A673 (cell line): Measurements from ENCODE around the gene SH3BP2. TPM values are rescaled to one million over a fixed set of nuclear protein-coding genes. Genes with fewer than 3 reads are reported as not detected.

Experiments
- BruUV-seq: library from RNA; stranded (reverse); fragments of 400-500 nt; replicated peaks from 2 replicates; lab custom pipeline; 2021; lab: Mats Ljungman, UMichigan
- CTCF ChIA-PET: fragments of 300-600 bp; sonication (Branson Sonifier 250); formaldehyde crosslinking; loops from one replicate; lab custom pipeline; 2022; ENCODE audit warnings: antibody characterized with exemption; lab: Charles Lee
- POLR2A ChIA-PET: fragments of 300-600 bp; sonication (Branson Sonifier 250); formaldehyde crosslinking; loops from one replicate; lab custom pipeline; 2022; ENCODE audit warnings: antibody characterized with exemption; ENCODE audit not compliant: low non-redundant PET; lab: Charles Lee
- DNase-seq: peaks from one replicate; pipeline ENCODE4 v3.0.0-alpha.2; 2015; ENCODE audit warnings: low spot score
- H3K27ac ChIP-seq: fragments of 200-600 bp; sonication (generic); 2 replicates; pipeline ENCODE4 v1.5.1; 2016; ENCODE audit warnings: mixed run types, low read depth, mild to moderate bottlenecking, mixed read lengths, antibody characterized with exemption, low read length; ENCODE audit not compliant: poor library complexity, severe bottlenecking
- H3K27me3 ChIP-seq: fragments of 200-600 bp; sonication (generic); replicated peaks from 2 replicates; pipeline ENCODE4 v1.6.1; 2017; ENCODE audit warnings: mixed run types, low read depth, mild to moderate bottlenecking, mixed read lengths, antibody characterized with exemption, low read length; ENCODE audit not compliant: insufficient read depth, poor library complexity
- H3K36me3 ChIP-seq: fragments of 200-600 bp; sonication (generic); 2 replicates; pipeline ENCODE4 v1.6.1; 2016; ENCODE audit warnings: mixed run types, mild to moderate bottlenecking, mixed read lengths, antibody characterized with exemption, low read length; ENCODE audit not compliant: insufficient read depth, poor library complexity, severe bottlenecking
- H3K4me1 ChIP-seq: fragments of 200-600 bp; sonication (generic); 2 replicates; pipeline ENCODE4 v1.6.1; 2017; ENCODE audit warnings: mixed run types, mild to moderate bottlenecking, mixed read lengths, antibody characterized with exemption, low read length; ENCODE audit not compliant: insufficient read depth, poor library complexity, severe bottlenecking
- H3K4me3 ChIP-seq: fragments of 200-600 bp; sonication (generic); 2 replicates; pipeline ENCODE4 v1.5.1; 2016; ENCODE audit warnings: low read depth, mixed run types, mild to moderate bottlenecking, mixed read lengths, low read length; ENCODE audit not compliant: poor library complexity, severe bottlenecking
- H3K9me3 ChIP-seq: fragments of 200-600 bp; sonication (generic); 2 replicates; pipeline ENCODE4 v1.6.1; 2016; ENCODE audit warnings: mixed run types, low read depth, mild to moderate bottlenecking, mixed read lengths, antibody characterized with exemption, low read length; ENCODE audit not compliant: poor library complexity, severe bottlenecking
- CTCF ChIP-seq: fragments of 300-800, 200-600 bp; sonication (generic); conservative IDR thresholded peaks from 2 replicates; pipeline ENCODE4 v1.5.1; 2017; ENCODE audit warnings: low read depth, mild to moderate bottlenecking, antibody characterized with exemption, low read length, moderate library complexity, mixed read lengths
- EZH2 ChIP-seq: fragments of 200-600 bp; sonication (generic); IDR thresholded peaks from 2 replicates; pipeline ENCODE4 v1.6.1; 2017; ENCODE audit warnings: borderline replicate concordance, low read depth, mild to moderate bottlenecking, mixed read lengths, antibody characterized with exemption, low read length; ENCODE audit not compliant: poor library complexity, severe bottlenecking
- intact Hi-C: fragments of 100-400 bp; cut with micrococcal nuclease; formaldehyde crosslinking; loops from one replicate; pipeline ENCODE4 v1.10.0; 2022; ENCODE audit not compliant: unreplicated experiment
- total RNA-seq: library from RNA; stranded (reverse); gene quantifications from 2 replicates; pipeline ENCODE4 v1.2.3, GENCODE V29; 2021

Gene SH3BP2
- total RNA-seq, 1 experiment from 2014 or later, result 34.4 TPM

GRCh38 chr4:2794486-2795299 lies 1.8 kb downstream of the SH3BP2 start:
- intact Hi-C loops, result no loop called here
- DNase-seq, result no peak
- Histone ChIP-seq H3K4me3 (no peak overlapping the region), H3K9me3 (no peaks in the 10 kb centered on the region), H3K27ac (no peak overlapping the region), H3K4me1 (peaks cover 26% of the 10 kb centered on the region), H3K27me3 (no peaks in the 10 kb centered on the region), H3K36me3 (no peaks in the 10 kb centered on the region)
- no TSS peak for BruUV-seq
- CTCF ChIA-PET, result no interaction called here
- POLR2A ChIA-PET, result no interaction called here
- no peak for TF ChIP-seq EZH2
- TF ChIP-seq CTCF, result no peak

GRCh38 chr4:2795300-2795892 lies 2.5 kb downstream of the SH3BP2 start:
- ChIA-PET CTCF (no interaction called here), POLR2A (no interaction called here)
- no TSS peak for BruUV-seq

More at GRCh38 chr4:2795300-2795892, 2.5 kb downstream of the SH3BP2 start:
- no peak for DNase-seq
- Histone ChIP-seq H3K27ac (no peak overlapping the region), H3K4me3 (no peak overlapping the region), H3K9me3 (no peaks in the 10 kb centered on the region), H3K36me3 (no peaks in the 10 kb centered on the region), H3K27me3 (no peaks in the 10 kb centered on the region), H3K4me1 (peaks cover 26% of the 10 kb centered on the region)
- TF ChIP-seq CTCF, result no peak
- no peak for TF ChIP-seq EZH2
- intact Hi-C loops, result no loop called here
